KMS-11 (cell line): ENCODE results near the gene NXPH1.

Experiments used
- H2AFZ ChIP-seq: fragments of 200-600 bp; sonication (generic); 2 replicates; pipeline ENCODE4 v1.6.1; 2016; ENCODE audit warnings: antibody characterized with exemption, mixed run types, low read depth
- H3K27ac ChIP-seq: fragments of 200-600 bp; sonication (generic); 2 replicates; pipeline ENCODE4 v1.6.1; 2016; ENCODE audit warnings: mild to moderate bottlenecking, mixed run types
- H3K27me3 ChIP-seq: fragments of 200-600 bp; sonication (generic); 2 replicates; pipeline ENCODE4 v1.6.1; 2017; ENCODE audit warnings: mild to moderate bottlenecking, low read depth, mixed run types, moderate library complexity; ENCODE audit not compliant: insufficient read depth
- H3K36me3 ChIP-seq: fragments of 200-600 bp; sonication (generic); 2 replicates; pipeline ENCODE4 v1.6.1; 2017; ENCODE audit warnings: mild to moderate bottlenecking, mixed run types; ENCODE audit not compliant: insufficient read depth
- H3K4me1 ChIP-seq: fragments of 200-600 bp; sonication (generic); 2 replicates; pipeline ENCODE4 v1.6.1; 2016; ENCODE audit warnings: mild to moderate bottlenecking, low read depth, mixed run types; ENCODE audit not compliant: poor library complexity, severe bottlenecking
- H3K4me2 ChIP-seq: fragments of 200-600 bp; sonication (generic); 2 replicates; pipeline ENCODE4 v1.7.0; 2016; ENCODE audit warnings: mild to moderate bottlenecking, mixed run types
- H3K4me3 ChIP-seq: fragments of 200-600 bp; sonication (generic); IDR thresholded peaks from 2 replicates; pipeline ENCODE4 v1.6.1; 2017; ENCODE audit warnings: low read depth, low read length, mixed read lengths; ENCODE audit not compliant: insufficient read depth
- H3K79me2 ChIP-seq: fragments of 200-600 bp; sonication (generic); 2 replicates; pipeline ENCODE4 v1.6.1; 2016; ENCODE audit warnings: low read depth, mixed run types; ENCODE audit not compliant: insufficient read depth
- H3K9ac ChIP-seq: fragments of 200-600 bp; sonication (generic); 2 replicates; pipeline ENCODE4 v1.6.1; 2016; ENCODE audit warnings: mild to moderate bottlenecking, mixed run types
- H4K20me1 ChIP-seq: fragments of 200-600 bp; sonication (generic); 2 replicates; pipeline ENCODE4 v1.6.1; 2016; ENCODE audit warnings: mild to moderate bottlenecking, mixed run types; ENCODE audit not compliant: insufficient read depth
- CTCF ChIP-seq: fragments of 200-600 bp; sonication (generic); conservative IDR thresholded peaks from 2 replicates; pipeline ENCODE4 v1.6.1; 2017; ENCODE audit warnings: low read depth, mild to moderate bottlenecking, antibody characterized with exemption, low read length, moderate library complexity, mixed read lengths

NXPH1 gene

DNA sequence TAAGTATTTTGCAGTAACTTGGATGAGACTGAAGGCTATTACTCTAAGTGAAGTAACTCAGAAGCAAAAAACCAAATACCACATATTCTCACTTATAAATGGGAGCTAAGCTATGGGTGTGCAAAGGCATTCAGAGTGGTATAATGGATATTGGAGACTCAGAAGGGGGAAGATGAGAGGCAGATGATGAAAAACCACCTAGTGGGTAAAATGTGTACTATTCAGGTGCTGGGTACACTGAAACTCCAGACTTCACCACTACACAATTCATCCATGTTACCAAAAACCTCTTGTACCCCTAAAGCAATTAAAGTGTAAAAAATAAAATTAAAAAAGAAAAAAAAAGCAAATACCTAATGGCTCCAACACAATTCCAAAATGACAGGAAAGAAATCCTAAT, 351.7 kb downstream of the NXPH1 start:
- H3K9ac ChIP-seq = no peak overlapping the region
- H3K79me2 ChIP-seq = no peaks in the 10 kb centered on the region
- no peak for TF ChIP-seq CTCF

GRCh38 chr7:8800986-8801385, 367.6 kb downstream of the NXPH1 start:
- no peaks in the 10 kb centered on the region for H3K36me3 ChIP-seq
- no peak for TF ChIP-seq CTCF
- no peak overlapping the region for H3K4me3 ChIP-seq
- no peaks in the 10 kb centered on the region for H3K4me1 ChIP-seq
- no peaks in the 10 kb centered on the region for H3K27me3 ChIP-seq
- no peak overlapping the region for H3K27ac ChIP-seq
- no peak overlapping the region for H3K9ac ChIP-seq
- H3K4me2 ChIP-seq = no peak overlapping the region
- no peaks in the 10 kb centered on the region for H4K20me1 ChIP-seq
- H3K79me2 ChIP-seq = no peaks in the 10 kb centered on the region
- no peak overlapping the region for H2AFZ ChIP-seq

More for the DNA sequence above, 351.7 kb downstream of the NXPH1 start:
- Histone ChIP-seq H2AFZ (no peak overlapping the region), H3K4me1 (no peaks in the 10 kb centered on the region), H3K27ac (no peak overlapping the region), H3K36me3 (no peaks in the 10 kb centered on the region), H3K4me3 (no peak overlapping the region), H4K20me1 (no peaks in the 10 kb centered on the region), H3K27me3 (no peaks in the 10 kb centered on the region), H3K4me2 (no peak overlapping the region)
